Activated gamma-delta T cell treated with Interleukin-2 at 50 U/mL for 16 hours (primary cell): Measurements from ENCODE around the gene RYR1.
"Not testable (repeated sequence)": the region's sequence is repeated elsewhere in the genome, so short reads cannot be mapped to it uniquely, and the experiment has no call there.

Source experiments
- DNase-seq: peaks from one replicate; pipeline ENCODE4 v3.0.0-alpha.2; 2020

Gene RYR1

DNA sequence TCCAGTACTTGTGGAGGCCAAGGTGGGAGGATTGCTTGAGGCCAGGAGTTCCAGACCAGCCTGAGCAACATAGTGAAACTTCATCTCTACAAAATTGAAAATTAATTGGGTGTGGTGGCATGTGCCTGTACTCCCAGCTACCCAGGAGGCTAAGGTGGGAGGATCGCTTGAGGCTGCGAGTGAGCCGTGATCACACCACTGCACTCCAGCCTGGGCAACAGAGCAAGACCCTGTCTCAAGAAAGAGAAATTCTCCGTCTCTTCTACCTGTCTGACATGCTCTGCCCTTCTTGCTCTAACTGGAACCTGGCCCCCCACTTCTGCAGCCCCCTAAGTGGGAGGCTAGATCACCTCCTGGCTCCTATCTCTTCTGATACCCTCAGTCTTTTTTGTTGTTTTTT, 192.9 kb downstream of the RYR1 start:
- no peak for DNase-seq

GRCh38 chr19:38629568-38629967, 196.1 kb downstream of the RYR1 start:
- DNase-seq = no peak

DNA sequence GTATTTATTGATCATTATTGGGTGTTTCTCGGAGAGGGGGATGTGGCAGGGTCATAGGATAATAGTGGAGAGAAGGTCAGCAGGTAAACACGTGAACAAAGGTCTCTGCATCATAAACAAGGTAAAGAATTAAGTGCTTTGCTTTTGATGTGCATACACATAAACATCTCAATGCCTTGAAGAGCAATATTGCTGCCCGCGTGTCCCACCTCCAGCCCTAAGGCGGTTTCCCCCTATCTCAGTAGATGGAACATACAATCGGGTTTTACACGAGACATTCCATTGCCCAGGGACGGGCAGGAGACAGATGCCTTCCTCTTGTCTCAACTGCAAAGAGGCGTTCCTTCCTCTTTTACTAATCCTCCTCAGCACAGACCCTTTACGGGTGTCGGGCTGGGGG, 197.8 kb downstream of the RYR1 start:
- DNase-seq = not testable (repeated sequence)

- DNase-seq = not testable (repeated sequence)
Observed at GRCh38 chr19:38631811-38632475, 198.5 kb downstream of the RYR1 start.

DNA sequence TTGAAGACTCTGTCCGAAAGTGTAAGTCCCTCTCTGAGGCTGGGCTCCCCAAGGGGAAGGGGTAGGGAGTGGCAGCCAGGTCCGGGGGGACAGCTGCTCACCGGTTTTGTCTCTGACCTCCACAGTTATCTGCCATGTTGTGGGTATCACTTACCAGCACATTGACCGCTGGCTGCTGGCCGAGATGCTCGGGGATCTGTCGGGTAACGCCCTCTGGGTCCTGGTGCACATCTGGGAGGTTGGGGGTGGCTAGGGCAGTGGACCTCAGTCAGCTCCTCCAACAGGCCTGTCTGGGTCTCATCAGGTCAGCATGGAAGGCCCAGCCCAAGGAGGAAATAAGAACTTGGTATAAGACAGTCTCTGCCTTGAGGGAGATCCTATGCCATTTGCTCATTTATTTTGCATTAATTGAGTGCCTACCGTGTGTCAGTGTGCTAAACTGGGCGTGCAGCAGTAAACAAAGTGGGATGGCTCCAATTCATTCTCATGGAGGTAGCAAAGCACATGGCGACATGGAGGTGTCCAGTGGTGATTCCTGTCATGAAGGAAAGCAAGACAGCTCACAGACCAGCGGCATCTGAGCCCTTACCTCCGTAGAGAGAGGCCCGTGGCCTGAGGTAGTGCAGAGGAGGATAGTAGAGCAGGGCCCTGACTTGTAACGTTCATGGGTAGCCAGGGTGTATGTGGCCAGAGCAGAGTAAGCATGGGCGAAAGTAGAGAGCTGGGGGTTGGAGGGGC, 199.2 kb downstream of the RYR1 start:
- no peak for DNase-seq

GRCh38 chr19:38634757-38635482, 201.4 kb downstream of the RYR1 start:
- DNase-seq = peak; percentile 73

- DNase-seq = no peak
Observed at GRCh38 chr19:38635483-38636399, 202.2 kb downstream of the RYR1 start.
